GM12891 (cell line): ENCODE results near the gene KCTD3.

ENCODE experiments used
- POLR2A ChIP-seq: IDR thresholded peaks from 2 replicates; pipeline ENCODE4 v1.6.1; 2011; ENCODE audit warnings: low read depth, low read length, control low read depth
- POLR2AphosphoS5 ChIP-seq: IDR thresholded peaks from 2 replicates; pipeline ENCODE4 v1.6.1; 2011; ENCODE audit warnings: low read depth, low read length, control low read depth
- POU2F2 ChIP-seq: IDR thresholded peaks from 2 replicates; pipeline ENCODE4 v1.6.1; 2011; ENCODE audit warnings: low read depth, mild to moderate bottlenecking, control low read depth, low read length, moderate library complexity
- SPI1 ChIP-seq: IDR thresholded peaks from 2 replicates; pipeline ENCODE4 v1.6.1; 2011; ENCODE audit warnings: low read depth, low read length, control low read depth
- TAF1 ChIP-seq: IDR thresholded peaks from 2 replicates; pipeline ENCODE4 v1.6.1; 2011; ENCODE audit warnings: low read depth, low read length, control low read depth

GRCh38 chr1:215529571-215529970 is 37.5 kb upstream of the KCTD3 start:
- TF ChIP-seq POLR2A, result no peak
- TF ChIP-seq POLR2AphosphoS5, result no peak
- TF ChIP-seq TAF1, result no peak
- TF ChIP-seq SPI1, result no peak
- TF ChIP-seq POU2F2, result no peak
